BE2C (cell line): ENCODE measurements around the gene KHDC1.

Experiments
- DNase-seq: peaks from one replicate; pipeline ENCODE4 v3.0.0-alpha.2; 2020
- H3K27me3 ChIP-seq: fragments of 250-450 bp; sonication (Bioruptor Pico); 2 replicates; pipeline ENCODE4 v1.5.1; 2020; ENCODE audit warnings: mild to moderate bottlenecking
- H3K36me3 ChIP-seq: fragments of 250-450 bp; sonication (Bioruptor Pico); 2 replicates; pipeline ENCODE4 v1.5.1; 2020; ENCODE audit warnings: mild to moderate bottlenecking
- H3K4me1 ChIP-seq: fragments of 250-450 bp; sonication (Bioruptor Pico); 2 replicates; pipeline ENCODE4 v1.5.1; 2020
- H3K4me3 ChIP-seq: 2 replicates; pipeline ENCODE4 v1.5.1; 2011; ENCODE audit warnings: low read depth, low read length
- H3K9me3 ChIP-seq: fragments of 250-450 bp; sonication (Bioruptor Pico); 2 replicates; pipeline ENCODE4 v1.5.1; 2020
- CTCF ChIP-seq: IDR thresholded peaks from 2 replicates; pipeline ENCODE4 v1.5.1; 2012; ENCODE audit warnings: mild to moderate bottlenecking, low read depth, low read length

Gene KHDC1

GRCh38 chr6:73252703-73253102 lies 10.3 kb downstream of the KHDC1 start:
- H3K4me1 ChIP-seq = no peaks in the 10 kb centered on the region; the same call in none of the 2 replicates
- no peak for TF ChIP-seq CTCF

GRCh38 chr6:73250016-73250415 lies 13.0 kb downstream of the KHDC1 start:
- no peaks in the 10 kb centered on the region for H3K36me3 ChIP-seq
- peaks cover 18% of the 10 kb centered on the region for H3K27me3 ChIP-seq
- no peaks in the 10 kb centered on the region; the same call in none of the 2 replicates for H3K4me1 ChIP-seq
- no peak for TF ChIP-seq CTCF
- no peaks in the 10 kb centered on the region for H3K9me3 ChIP-seq
- H3K4me3 ChIP-seq = no peak overlapping the region
- DNase-seq = no peak

More at GRCh38 chr6:73252703-73253102, 10.3 kb downstream of the KHDC1 start:
- no peaks in the 10 kb centered on the region for H3K9me3 ChIP-seq
- no peaks in the 10 kb centered on the region for H3K27me3 ChIP-seq
- no peaks in the 10 kb centered on the region for H3K36me3 ChIP-seq
- no peak overlapping the region for H3K4me3 ChIP-seq
- DNase-seq = no peak

- H3K27me3 ChIP-seq = peaks cover 23% of the 10 kb centered on the region
- no peak for TF ChIP-seq CTCF
- H3K4me3 ChIP-seq = no peak overlapping the region
- no peaks in the 10 kb centered on the region; the same call in none of the 2 replicates for H3K4me1 ChIP-seq
- no peaks in the 10 kb centered on the region for H3K9me3 ChIP-seq
- no peak for DNase-seq
- H3K36me3 ChIP-seq = no peaks in the 10 kb centered on the region
Observed at GRCh38 chr6:73248192-73248903, 14.6 kb downstream of the KHDC1 start.

GRCh38 chr6:73242001-73242400 lies 21.0 kb downstream of the KHDC1 start:
- Histone ChIP-seq H3K4me3 (no peak overlapping the region), H3K36me3 (no peaks in the 10 kb centered on the region), H3K27me3 (peaks cover 19% of the 10 kb centered on the region), H3K4me1 (no peaks in the 10 kb centered on the region), H3K9me3 (no peaks in the 10 kb centered on the region)
- no peak for DNase-seq
- no peak for TF ChIP-seq CTCF

- H3K27me3 ChIP-seq = peaks cover 12% of the 10 kb centered on the region
- no peak for TF ChIP-seq CTCF
- no peak for DNase-seq
- no peaks in the 10 kb centered on the region for H3K4me1 ChIP-seq
- no peaks in the 10 kb centered on the region for H3K36me3 ChIP-seq
- no peak overlapping the region for H3K4me3 ChIP-seq
- no peaks in the 10 kb centered on the region for H3K9me3 ChIP-seq
Observed at GRCh38 chr6:73240730-73241129, 22.3 kb downstream of the KHDC1 start.

- DNase-seq = no peak
- Histone ChIP-seq H3K4me3 (no peak overlapping the region), H3K4me1 (no peaks in the 10 kb centered on the region), H3K27me3 (no peaks in the 10 kb centered on the region), H3K9me3 (no peaks in the 10 kb centered on the region; the same call in 1 of the 2 replicates), H3K36me3 (no peaks in the 10 kb centered on the region)
- no peak for TF ChIP-seq CTCF
Observed at GRCh38 chr6:73236144-73236750, 26.7 kb downstream of the KHDC1 start.
